ENCODE measurements around the gene OSBPL2. TPM values are rescaled to one million over a fixed set of nuclear protein-coding genes. Genes with fewer than 3 reads are reported as not detected.

The OSBPL2 gene
- total and polyA plus RNA-seq, 7 donors = 27.0 to 36.8 (median 31.7) TPM

GRCh38 chr20:62285151-62285550, 46.8 kb downstream of the OSBPL2 start:
- no peaks in the 10 kb centered on the region for H3K4me1 ChIP-seq
- DNase-seq = no peak
- WGBS, 2 donors = 85 to 88% methylated on average over 6 of the region's 6 CpGs
- intact Hi-C loops (cut with DNase I) = no loop called here
- peaks cover 6 to 91% (median 49%) of the 10 kb centered on the region in 4 donors for H3K36me3 ChIP-seq
- no peaks in the 10 kb centered on the region for H3K27me3 ChIP-seq
- no peak overlapping the region for H3K4me3 ChIP-seq
- H3K27ac ChIP-seq = no peak overlapping the region
- H3K9me3 ChIP-seq = no peaks in the 10 kb centered on the region
- no peak for TF ChIP-seq POLR2A (IDR thresholded peaks at IDR 0.05)
- TF ChIP-seq POLR2AphosphoS5 (IDR thresholded peaks at IDR 0.05) = no peak
- no peak for TF ChIP-seq CTCF (IDR thresholded peaks at IDR 0.05)
- TF ChIP-seq EP300 (IDR thresholded peaks at IDR 0.05) = no peak

GRCh38 chr20:62285722-62286121, 47.4 kb downstream of the OSBPL2 start:
- peaks cover 6 to 90% (median 43%) of the 10 kb centered on the region in 4 donors for H3K36me3 ChIP-seq
- intact Hi-C loops (cut with DNase I) = no loop called here

GRCh38 chr20:62286493-62287064, 48.3 kb downstream of the OSBPL2 start:
- Histone ChIP-seq H3K36me3 (peaks cover 6 to 90% (median 44%) of the 10 kb centered on the region in 4 donors), H3K27ac (no peak overlapping the region), H3K4me1 (no peaks in the 10 kb centered on the region), H3K27me3 (no peaks in the 10 kb centered on the region), H3K9me3 (no peaks in the 10 kb centered on the region), H3K4me3 (no peak overlapping the region)
- intact Hi-C loops (cut with DNase I) = no loop called here
- no peak for DNase-seq
- TF ChIP-seq POLR2AphosphoS5 (IDR thresholded peaks at IDR 0.05) (no peak), POLR2A (IDR thresholded peaks at IDR 0.05) (no peak), EP300 (IDR thresholded peaks at IDR 0.05) (no peak), CTCF (IDR thresholded peaks at IDR 0.05) (no peak)
- 91 to 94% methylated on average over 25 of the region's 25 CpGs for WGBS, 2 donors

More at GRCh38 chr20:62285722-62286121, 47.4 kb downstream of the OSBPL2 start:
- H3K27ac ChIP-seq = no peak overlapping the region
- no peaks in the 10 kb centered on the region for H3K27me3 ChIP-seq
- no peak overlapping the region for H3K4me3 ChIP-seq
- no peak for DNase-seq
- H3K4me1 ChIP-seq = no peaks in the 10 kb centered on the region
- WGBS, 2 donors = 76 to 84% methylated on average over 23 of the region's 23 CpGs
- H3K9me3 ChIP-seq = no peaks in the 10 kb centered on the region
- TF ChIP-seq POLR2AphosphoS5 (IDR thresholded peaks at IDR 0.05) = peak in 3 of 4 donors; percentile 29 to 69 (median 44)
- no peak for TF ChIP-seq POLR2A (IDR thresholded peaks at IDR 0.05)

GRCh38 chr20:62287129-62287528, 48.8 kb downstream of the OSBPL2 start:
- H3K27ac ChIP-seq = no peak overlapping the region
- no peak for TF ChIP-seq EP300 (IDR thresholded peaks at IDR 0.05)
- TF ChIP-seq POLR2A (IDR thresholded peaks at IDR 0.05) = no peak
- TF ChIP-seq POLR2AphosphoS5 (IDR thresholded peaks at IDR 0.05) = no peak
- TF ChIP-seq CTCF (IDR thresholded peaks at IDR 0.05) = no peak
- peaks cover 6 to 90% (median 44%) of the 10 kb centered on the region in 4 donors for H3K36me3 ChIP-seq
- no peaks in the 10 kb centered on the region for H3K9me3 ChIP-seq
- intact Hi-C loops (cut with DNase I) = no loop called here
- no peaks in the 10 kb centered on the region for H3K27me3 ChIP-seq
- no peak overlapping the region for H3K4me3 ChIP-seq
- no peaks in the 10 kb centered on the region for H3K4me1 ChIP-seq
- 87 to 91% methylated on average over 6 of the region's 6 CpGs for WGBS, 2 donors
- DNase-seq = no peak

GRCh38 chr20:62287759-62288534, 49.6 kb downstream of the OSBPL2 start:
- no peaks in the 10 kb centered on the region for H3K9me3 ChIP-seq
- 91 to 94% methylated on average over 12 of the region's 12 CpGs for WGBS, 2 donors
- intact Hi-C loops (cut with DNase I) = no loop called here
- H3K4me3 ChIP-seq = no peak overlapping the region
- H3K27me3 ChIP-seq = no peaks in the 10 kb centered on the region
- no peak overlapping the region for H3K27ac ChIP-seq
- peaks cover 6 to 88% (median 43%) of the 10 kb centered on the region in 4 donors for H3K36me3 ChIP-seq
- no peak for TF ChIP-seq CTCF (IDR thresholded peaks at IDR 0.05)
- no peak for TF ChIP-seq POLR2AphosphoS5 (IDR thresholded peaks at IDR 0.05)
- TF ChIP-seq POLR2A (IDR thresholded peaks at IDR 0.05) = no peak
- TF ChIP-seq EP300 (IDR thresholded peaks at IDR 0.05) = no peak
- no peak for DNase-seq
- H3K4me1 ChIP-seq = no peaks in the 10 kb centered on the region
